Peyer's patch (tissue), 4 donors: Measurements from ENCODE around the gene UGT8.

Experiments
- POLR2A ChIP-seq, 2 donors: fragments of 450-650 bp; IDR thresholded peaks; one replicate each; pipeline ENCODE4 v1.5.1; 2017; ENCODE audit warnings: antibody characterized with exemption in 2 of 2, mild to moderate bottlenecking in 2 of 2, moderate library complexity in 2 of 2
- TF ChIP-seq, protein P1 (sequence below), 6 experiments: fragments of 450-650 bp in 4 of 6; fragments of 200-600 bp in 2 of 6; sonication (generic) in 1 of 6; IDR thresholded peaks; one replicate each; pipeline ENCODE4 v1.5.1; 2017 to 2019; ENCODE audit warnings: antibody characterized with exemption in 6 of 6, mild to moderate bottlenecking in 3 of 6, moderate library complexity in 1 of 6

DNA sequence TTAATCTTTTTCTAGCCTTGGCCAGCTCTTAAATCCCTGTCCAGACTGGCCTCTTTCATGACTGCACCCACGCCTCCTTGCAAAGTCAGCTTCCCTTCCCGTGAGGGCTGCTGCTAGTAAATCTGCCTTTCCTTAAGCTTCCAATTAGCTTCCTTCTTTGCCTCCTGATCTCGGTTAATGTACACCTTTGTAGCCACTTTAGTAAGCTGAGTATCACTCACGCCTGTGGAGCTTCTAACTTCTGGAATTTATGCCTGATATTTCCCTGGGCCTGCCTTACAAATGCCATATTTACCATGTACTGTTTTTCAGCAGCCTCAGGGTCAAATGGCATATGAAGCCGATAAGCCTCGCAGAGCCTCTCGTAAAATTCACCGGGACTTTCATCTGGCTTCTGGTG is 5.1 kb upstream of the UGT8 start:
- TF ChIP-seq, protein P1, sequence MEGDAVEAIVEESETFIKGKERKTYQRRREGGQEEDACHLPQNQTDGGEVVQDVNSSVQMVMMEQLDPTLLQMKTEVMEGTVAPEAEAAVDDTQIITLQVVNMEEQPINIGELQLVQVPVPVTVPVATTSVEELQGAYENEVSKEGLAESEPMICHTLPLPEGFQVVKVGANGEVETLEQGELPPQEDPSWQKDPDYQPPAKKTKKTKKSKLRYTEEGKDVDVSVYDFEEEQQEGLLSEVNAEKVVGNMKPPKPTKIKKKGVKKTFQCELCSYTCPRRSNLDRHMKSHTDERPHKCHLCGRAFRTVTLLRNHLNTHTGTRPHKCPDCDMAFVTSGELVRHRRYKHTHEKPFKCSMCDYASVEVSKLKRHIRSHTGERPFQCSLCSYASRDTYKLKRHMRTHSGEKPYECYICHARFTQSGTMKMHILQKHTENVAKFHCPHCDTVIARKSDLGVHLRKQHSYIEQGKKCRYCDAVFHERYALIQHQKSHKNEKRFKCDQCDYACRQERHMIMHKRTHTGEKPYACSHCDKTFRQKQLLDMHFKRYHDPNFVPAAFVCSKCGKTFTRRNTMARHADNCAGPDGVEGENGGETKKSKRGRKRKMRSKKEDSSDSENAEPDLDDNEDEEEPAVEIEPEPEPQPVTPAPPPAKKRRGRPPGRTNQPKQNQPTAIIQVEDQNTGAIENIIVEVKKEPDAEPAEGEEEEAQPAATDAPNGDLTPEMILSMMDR (IDR thresholded peaks at IDR 0.05) = no peak
- TF ChIP-seq POLR2A (IDR thresholded peaks at IDR 0.05) = no peak
